Astrocyte (in vitro differentiated cells and primary cell): Measurements from ENCODE around the gene OR10C1. TPM values are rescaled to one million over a fixed set of nuclear protein-coding genes. Genes with fewer than 3 reads are reported as not detected.

Source experiments
- DNase-seq: peaks from one replicate; pipeline ENCODE4 v3.0.0-alpha.2; 2010; ENCODE audit warnings: low read depth
- FAIRE-seq: peaks from 2 replicates; lab custom pipeline; 2011; peaks lifted over from hg19 to GRCh38; lab: Jason Lieb, UNC
- H2AFZ ChIP-seq: 2 replicates; pipeline ENCODE4 v1.6.0; 2012; ENCODE audit warnings: low read depth, low read length, inconsistent platforms
- H3K27ac ChIP-seq: 2 replicates; pipeline ENCODE4 v1.5.1; 2011; ENCODE audit warnings: low read depth, low read length, inconsistent platforms
- H3K27me3 ChIP-seq: 2 replicates; pipeline ENCODE4 v1.6.0; 2011; ENCODE audit warnings: low read length, inconsistent platforms; ENCODE audit not compliant: insufficient read depth
- H3K36me3 ChIP-seq: 2 replicates; pipeline ENCODE4 v1.5.1; 2011; ENCODE audit warnings: low read length, inconsistent platforms; ENCODE audit not compliant: insufficient read depth
- H3K4me1 ChIP-seq: 2 replicates; pipeline ENCODE4 v1.5.1; 2011; ENCODE audit warnings: low read length, inconsistent platforms; ENCODE audit not compliant: insufficient read depth
- H3K4me2 ChIP-seq: 2 replicates; pipeline ENCODE4 v1.6.0; 2012; ENCODE audit warnings: low read length, inconsistent platforms
- H3K4me3 ChIP-seq: 2 replicates; pipeline ENCODE4 v1.5.1; 2011; ENCODE audit warnings: low read depth, mild to moderate bottlenecking, low read length, inconsistent platforms; ENCODE audit not compliant: insufficient read depth
- H3K79me2 ChIP-seq: 2 replicates; pipeline ENCODE4 v1.6.0; 2012; ENCODE audit warnings: mild to moderate bottlenecking, low read length, inconsistent platforms; ENCODE audit not compliant: insufficient read depth
- H3K9ac ChIP-seq: 2 replicates; pipeline ENCODE4 v1.6.0; 2012; ENCODE audit warnings: mild to moderate bottlenecking, low read length, inconsistent platforms
- H3K9me3 ChIP-seq: 2 replicates; pipeline ENCODE4 v1.5.1; 2012; ENCODE audit warnings: low read depth, mild to moderate bottlenecking, low read length, inconsistent platforms; ENCODE audit not compliant: insufficient read depth
- H4K20me1 ChIP-seq: 2 replicates; pipeline ENCODE4 v1.6.0; 2012; ENCODE audit warnings: low read length, inconsistent platforms; ENCODE audit not compliant: insufficient read depth
- H3K27ac Mint-ChIP-seq: one replicate; pipeline ENCODE4 v1.8.0; 2021; ENCODE audit warnings: mild to moderate bottlenecking, mixed read lengths; ENCODE audit not compliant: unreplicated experiment
- H3K27me3 Mint-ChIP-seq: one replicate; pipeline ENCODE4 v1.8.0; 2021; ENCODE audit warnings: low read depth, mixed read lengths; ENCODE audit not compliant: unreplicated experiment
- H3K36me3 Mint-ChIP-seq: one replicate; pipeline ENCODE4 v1.8.0; 2021; ENCODE audit warnings: low read depth, mixed read lengths; ENCODE audit not compliant: unreplicated experiment
- H3K4me1 Mint-ChIP-seq: one replicate; pipeline ENCODE4 v1.8.0; 2021; ENCODE audit warnings: low read depth, mixed read lengths; ENCODE audit not compliant: unreplicated experiment
- H3K4me3 Mint-ChIP-seq: one replicate; pipeline ENCODE4 v1.8.0; 2021; ENCODE audit warnings: mild to moderate bottlenecking, moderate library complexity, mixed read lengths; ENCODE audit not compliant: unreplicated experiment
- H3K9me3 Mint-ChIP-seq: one replicate; pipeline ENCODE4 v1.8.0; 2021; ENCODE audit warnings: mild to moderate bottlenecking, mixed read lengths; ENCODE audit not compliant: unreplicated experiment
- CTCF ChIP-seq: IDR thresholded peaks from 2 replicates; pipeline ENCODE4 v1.5.1; 2011; ENCODE audit warnings: low read depth, mild to moderate bottlenecking, inconsistent platforms, low read length, moderate library complexity; ENCODE audit not compliant: insufficient read depth
- EZH2 ChIP-seq: IDR thresholded peaks from 2 replicates; pipeline ENCODE4 v1.6.1; 2012; ENCODE audit warnings: mild to moderate bottlenecking, low read length, inconsistent platforms; ENCODE audit not compliant: insufficient read depth
- total RNA-seq: library from RNA; stranded (reverse); gene quantifications from 2 replicates; pipeline ENCODE4 v1.2.1, GENCODE V29; 2021

OR10C1 gene
- total RNA-seq, 1 donor from 2014 or later: not detected

DNA sequence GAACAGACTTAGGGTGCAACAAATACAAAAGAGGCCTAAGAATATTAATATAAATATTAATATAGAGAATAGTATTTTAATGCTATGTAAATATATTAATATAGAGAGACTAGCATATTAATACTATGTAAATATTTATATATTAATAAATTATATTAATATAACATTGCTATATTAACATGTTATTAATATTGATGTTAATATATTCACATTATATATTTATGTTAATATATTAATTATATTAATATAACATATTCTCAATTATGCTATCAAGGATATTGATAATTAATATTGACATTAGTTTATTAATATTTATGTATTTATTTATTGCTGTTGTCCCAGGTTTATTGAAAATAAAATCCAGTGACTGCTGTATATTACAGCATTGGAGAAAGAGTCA lies 49.8 kb downstream of the OR10C1 start:
- Mint-ChIP-seq H3K36me3 (peaks cover 1% of the 10 kb centered on the region), H3K4me1 (peaks cover 11% of the 10 kb centered on the region), H3K4me3 (no peak overlapping the region), H3K27me3 (peaks cover 4% of the 10 kb centered on the region), H3K27ac (no peak overlapping the region), H3K9me3 (peaks cover 5% of the 10 kb centered on the region)
- H3K9ac ChIP-seq: no peak overlapping the region
- H2AFZ ChIP-seq: no peak overlapping the region
- H3K36me3 ChIP-seq: no peaks in the 10 kb centered on the region
- H3K4me3 ChIP-seq: no peak overlapping the region
- no peak overlapping the region for H3K4me2 ChIP-seq
- no peaks in the 10 kb centered on the region for H4K20me1 ChIP-seq
- TF ChIP-seq CTCF: no peak
- no peak for TF ChIP-seq EZH2
- H3K79me2 ChIP-seq: no peaks in the 10 kb centered on the region
- no peak for DNase-seq
- H3K4me1 ChIP-seq: no peaks in the 10 kb centered on the region
- H3K9me3 ChIP-seq: peaks cover 5% of the 10 kb centered on the region
- FAIRE-seq: no peak
- H3K27me3 ChIP-seq: no peaks in the 10 kb centered on the region
- no peak overlapping the region for H3K27ac ChIP-seq

DNA sequence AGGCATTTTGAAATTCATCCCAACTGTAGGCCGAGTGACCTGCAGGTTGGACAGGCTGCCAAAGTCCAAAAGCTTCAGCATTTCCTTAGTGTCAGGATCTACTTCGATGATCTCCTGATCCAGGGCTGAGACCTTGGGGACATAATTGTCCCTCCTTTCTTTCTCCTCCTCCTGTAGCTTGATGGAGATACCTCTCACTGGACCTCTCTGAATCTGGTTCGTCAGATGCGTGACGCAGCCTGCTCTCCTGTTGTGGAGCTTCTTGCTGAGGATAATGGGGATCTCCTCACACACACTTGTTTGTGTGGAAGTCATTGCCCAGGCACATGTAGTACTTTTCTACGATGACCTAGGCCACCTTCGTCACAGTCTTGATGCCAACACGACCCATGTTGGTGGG lies 50.2 kb downstream of the OR10C1 start:
- Histone ChIP-seq H3K27ac (no peak overlapping the region), H4K20me1 (no peaks in the 10 kb centered on the region), H3K4me3 (no peak overlapping the region), H3K4me1 (no peaks in the 10 kb centered on the region), H3K27me3 (no peaks in the 10 kb centered on the region), H3K9me3 (peaks cover 5% of the 10 kb centered on the region), H2AFZ (no peak overlapping the region), H3K36me3 (no peaks in the 10 kb centered on the region), H3K9ac (no peak overlapping the region), H3K79me2 (no peaks in the 10 kb centered on the region), H3K4me2 (no peak overlapping the region)
- TF ChIP-seq EZH2 (no peak), CTCF (no peak)
- H3K36me3 Mint-ChIP-seq: peaks cover 1% of the 10 kb centered on the region
- H3K9me3 Mint-ChIP-seq: peaks cover 5% of the 10 kb centered on the region
- peaks cover 11% of the 10 kb centered on the region for H3K4me1 Mint-ChIP-seq
- H3K4me3 Mint-ChIP-seq: no peak overlapping the region
- H3K27me3 Mint-ChIP-seq: peaks cover 4% of the 10 kb centered on the region
- FAIRE-seq (no peak), DNase-seq (no peak)
- H3K27ac Mint-ChIP-seq: no peak overlapping the region

DNA sequence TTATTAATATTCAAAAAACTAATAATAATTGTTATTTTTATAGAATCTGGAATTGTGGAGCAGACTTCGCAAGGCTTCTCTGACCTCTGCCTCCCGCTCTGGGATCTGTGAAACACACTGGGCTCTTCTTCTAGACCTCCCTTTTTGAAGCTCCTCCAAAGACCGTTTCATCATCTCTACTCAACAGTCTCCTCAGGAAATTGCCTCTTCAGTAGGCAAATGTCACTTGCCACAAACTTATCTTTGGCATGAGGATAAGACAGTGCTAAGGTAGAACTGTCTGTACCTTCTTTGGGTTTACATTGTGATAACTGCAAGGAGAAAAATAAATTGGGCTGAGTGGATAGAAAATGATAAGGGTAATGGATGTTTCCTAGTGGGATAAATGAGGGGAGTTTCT lies 50.9 kb downstream of the OR10C1 start:
- Histone ChIP-seq H3K79me2 (no peaks in the 10 kb centered on the region), H4K20me1 (no peaks in the 10 kb centered on the region), H3K9me3 (peaks cover 5% of the 10 kb centered on the region), H3K4me1 (no peaks in the 10 kb centered on the region), H3K4me2 (no peak overlapping the region), H2AFZ (no peak overlapping the region), H3K9ac (no peak overlapping the region), H3K36me3 (no peaks in the 10 kb centered on the region), H3K4me3 (no peak overlapping the region), H3K27me3 (no peaks in the 10 kb centered on the region), H3K27ac (no peak overlapping the region)
- peaks cover 1% of the 10 kb centered on the region for H3K36me3 Mint-ChIP-seq
- peaks cover 4% of the 10 kb centered on the region for H3K27me3 Mint-ChIP-seq
- no peak overlapping the region for H3K27ac Mint-ChIP-seq
- FAIRE-seq (no peak), DNase-seq (no peak)
- TF ChIP-seq EZH2 (no peak), CTCF (no peak)
- H3K4me3 Mint-ChIP-seq: no peak overlapping the region
- H3K4me1 Mint-ChIP-seq: peaks cover 11% of the 10 kb centered on the region
- H3K9me3 Mint-ChIP-seq: peaks cover 5% of the 10 kb centered on the region
